IPS DF 6.9 (cell line): Measurements from ENCODE around the gene ITSN1.

Experiments
- DNase-seq: peaks from one replicate; pipeline ENCODE4 v3.0.0-alpha.2; 2013; ENCODE audit warnings: low read depth, low spot score
- H3K27ac ChIP-seq: one replicate; pipeline ENCODE4 v1.5.1; 2013; ENCODE audit warnings: low read length, control low read depth
- H3K27me3 ChIP-seq: 2 replicates; pipeline ENCODE4 v1.6.1; 2013; ENCODE audit warnings: mild to moderate bottlenecking, low read length; ENCODE audit not compliant: control insufficient read depth, insufficient read depth
- H3K36me3 ChIP-seq: 2 replicates; pipeline ENCODE4 v1.6.1; 2013; ENCODE audit warnings: low read length; ENCODE audit not compliant: control insufficient read depth, insufficient read depth
- H3K4me1 ChIP-seq: 2 replicates; pipeline ENCODE4 v1.6.1; 2013; ENCODE audit warnings: low read length; ENCODE audit not compliant: control insufficient read depth, insufficient read depth
- H3K4me3 ChIP-seq: 2 replicates; pipeline ENCODE4 v1.5.1; 2013; ENCODE audit warnings: mild to moderate bottlenecking, low read length
- H3K9me3 ChIP-seq: 2 replicates; pipeline ENCODE4 v1.6.1; 2013; ENCODE audit warnings: low read length, inconsistent platforms; ENCODE audit not compliant: control insufficient read depth, insufficient read depth
- WGBS: extraction: QIAGEN DNeasy Blood & Tissue Kit; methylation state at CpG from one replicate; pipeline ENCODE4 v1.1.7; 2013; ENCODE audit warnings: mixed read lengths, missing lambda C conversion rate; ENCODE audit not compliant: insufficient read length, insufficient coverage; 5-methylcytosine and 5-hydroxymethylcytosine counted together

ITSN1 gene

DNA sequence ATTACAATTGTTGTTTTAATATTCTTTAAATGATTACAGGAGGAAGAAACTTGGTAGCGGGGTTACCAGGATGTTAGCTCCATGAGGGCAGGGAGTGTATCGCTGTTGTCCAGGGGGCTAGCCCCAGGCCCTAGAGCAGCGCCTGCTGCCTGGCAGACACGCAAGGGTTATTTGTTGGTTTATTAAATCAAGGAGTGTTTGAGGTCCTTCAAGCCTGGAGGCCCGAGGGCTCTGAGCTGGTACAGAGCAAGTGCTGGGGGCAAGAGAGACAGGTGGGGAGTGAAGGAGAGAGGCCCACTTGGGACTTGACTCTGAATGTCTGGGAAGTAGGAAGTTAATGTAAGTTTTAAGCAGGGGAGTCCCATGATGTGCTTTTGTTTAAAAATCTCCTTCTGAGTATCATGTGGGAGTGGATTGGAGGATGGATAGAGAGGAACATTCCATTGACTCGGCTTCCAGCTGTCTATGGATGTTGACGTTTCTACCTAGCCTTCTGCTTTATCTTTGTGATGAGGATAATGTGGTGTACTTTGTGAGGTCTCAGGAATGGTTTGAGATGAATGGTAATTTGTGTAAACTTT, 8.7 kb downstream of the ITSN1 start:
- DNase-seq, result no peak
- WGBS, result no CpG with 5 or more reads among the region's 7 CpGs
- Histone ChIP-seq H3K27me3 (no peaks in the 10 kb centered on the region), H3K4me1 (peaks cover 2% of the 10 kb centered on the region), H3K27ac (no peak overlapping the region), H3K9me3 (no peaks in the 10 kb centered on the region), H3K4me3 (no peak overlapping the region), H3K36me3 (no peaks in the 10 kb centered on the region)

GRCh38 chr21:33651965-33652680, 9.8 kb downstream of the ITSN1 start:
- Histone ChIP-seq H3K4me3 (no peak overlapping the region), H3K9me3 (no peaks in the 10 kb centered on the region), H3K36me3 (no peaks in the 10 kb centered on the region), H3K4me1 (peaks cover 2% of the 10 kb centered on the region), H3K27me3 (no peaks in the 10 kb centered on the region), H3K27ac (no peak overlapping the region)
- no CpG with 5 or more reads among the region's 8 CpGs for WGBS
- no peak for DNase-seq

DNA sequence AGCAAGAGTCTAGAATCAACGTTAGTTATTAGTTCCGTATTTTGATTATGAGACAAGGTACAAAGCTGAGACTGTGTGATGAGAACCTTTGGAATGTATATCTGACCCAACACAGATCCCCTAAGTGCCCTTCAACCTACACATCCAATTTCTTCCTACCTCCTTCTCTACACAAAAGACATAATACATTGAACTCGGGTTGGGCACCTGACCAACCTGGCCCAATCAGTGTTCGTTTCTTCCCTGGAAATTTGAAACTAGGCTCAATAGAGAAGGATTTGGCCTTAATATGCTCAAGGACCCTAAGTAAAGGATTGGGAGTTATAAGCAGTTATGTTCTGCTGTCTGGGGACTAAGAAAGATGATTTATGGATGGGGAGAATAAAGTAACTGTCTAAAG, 12.1 kb downstream of the ITSN1 start:
- peaks cover 2% of the 10 kb centered on the region for H3K4me1 ChIP-seq
- H3K27me3 ChIP-seq, result no peaks in the 10 kb centered on the region
- no peaks in the 10 kb centered on the region for H3K9me3 ChIP-seq
- no peaks in the 10 kb centered on the region for H3K36me3 ChIP-seq
- H3K27ac ChIP-seq, result no peak overlapping the region
- no CpG with 5 or more reads among the region's 4 CpGs for WGBS
- no peak for DNase-seq
- H3K4me3 ChIP-seq, result no peak overlapping the region

GRCh38 chr21:33655588-33656221, 13.4 kb downstream of the ITSN1 start:
- WGBS, result no CpG with 5 or more reads among the region's 8 CpGs
- no peak for DNase-seq
- Histone ChIP-seq H3K9me3 (no peaks in the 10 kb centered on the region), H3K4me1 (no peaks in the 10 kb centered on the region; the same call in 1 of the 2 replicates), H3K4me3 (no peak overlapping the region), H3K27ac (no peak overlapping the region), H3K36me3 (no peaks in the 10 kb centered on the region), H3K27me3 (no peaks in the 10 kb centered on the region)

- H3K9me3 ChIP-seq, result no peaks in the 10 kb centered on the region
- H3K27ac ChIP-seq, result no peak overlapping the region
- H3K27me3 ChIP-seq, result no peaks in the 10 kb centered on the region
- H3K4me3 ChIP-seq, result no peak overlapping the region
- H3K36me3 ChIP-seq, result no peaks in the 10 kb centered on the region
- no CpG with 5 or more reads among the region's 8 CpGs for WGBS
- no peaks in the 10 kb centered on the region; the same call in 1 of the 2 replicates for H3K4me1 ChIP-seq
- DNase-seq, result no peak
Observed at GRCh38 chr21:33657124-33657820, 15.0 kb downstream of the ITSN1 start.

- H3K27me3 ChIP-seq, result no peaks in the 10 kb centered on the region
- H3K36me3 ChIP-seq, result no peaks in the 10 kb centered on the region
- H3K27ac ChIP-seq, result no peak overlapping the region
- WGBS, result no CpG with 5 or more reads among the region's 7 CpGs
- no peaks in the 10 kb centered on the region; the same call in 1 of the 2 replicates for H3K4me1 ChIP-seq
- no peak overlapping the region for H3K4me3 ChIP-seq
- DNase-seq, result no peak
- H3K9me3 ChIP-seq, result no peaks in the 10 kb centered on the region
Observed at GRCh38 chr21:33658919-33659567, 16.7 kb downstream of the ITSN1 start.

DNA sequence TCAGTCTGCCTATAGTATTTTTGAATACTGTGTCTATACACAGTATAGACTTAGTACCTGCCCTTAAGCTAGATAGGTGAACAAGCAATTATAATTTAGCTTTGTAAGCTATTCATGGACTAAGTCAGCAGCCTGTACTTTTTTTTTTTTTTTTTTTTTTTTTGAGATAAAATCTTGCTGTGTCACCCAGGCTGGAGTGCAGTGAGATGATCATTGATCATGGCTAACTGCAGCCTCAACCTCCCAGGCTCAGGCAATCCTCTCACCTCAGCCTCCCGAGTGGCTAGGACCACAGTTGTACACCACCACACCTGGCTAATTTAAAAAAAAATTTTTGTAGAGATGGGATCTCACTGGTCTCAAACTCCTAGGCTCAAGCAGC, 17.3 kb downstream of the ITSN1 start:
- no peaks in the 10 kb centered on the region for H3K27me3 ChIP-seq
- WGBS, result no CpG with 5 or more reads among the region's 1 CpG
- H3K36me3 ChIP-seq, result no peaks in the 10 kb centered on the region
- H3K4me3 ChIP-seq, result no peak overlapping the region
- no peak for DNase-seq
- H3K4me1 ChIP-seq, result no peaks in the 10 kb centered on the region; the same call in 1 of the 2 replicates
- H3K27ac ChIP-seq, result no peak overlapping the region
- H3K9me3 ChIP-seq, result no peaks in the 10 kb centered on the region

- WGBS, result no CpG with 5 or more reads among the region's 1 CpG
- Histone ChIP-seq H3K4me1 (no peaks in the 10 kb centered on the region), H3K27ac (no peak overlapping the region), H3K9me3 (no peaks in the 10 kb centered on the region), H3K4me3 (no peak overlapping the region), H3K36me3 (no peaks in the 10 kb centered on the region), H3K27me3 (no peaks in the 10 kb centered on the region)
- no peak for DNase-seq
Observed at GRCh38 chr21:33660406-33660805, 18.1 kb downstream of the ITSN1 start.

DNA sequence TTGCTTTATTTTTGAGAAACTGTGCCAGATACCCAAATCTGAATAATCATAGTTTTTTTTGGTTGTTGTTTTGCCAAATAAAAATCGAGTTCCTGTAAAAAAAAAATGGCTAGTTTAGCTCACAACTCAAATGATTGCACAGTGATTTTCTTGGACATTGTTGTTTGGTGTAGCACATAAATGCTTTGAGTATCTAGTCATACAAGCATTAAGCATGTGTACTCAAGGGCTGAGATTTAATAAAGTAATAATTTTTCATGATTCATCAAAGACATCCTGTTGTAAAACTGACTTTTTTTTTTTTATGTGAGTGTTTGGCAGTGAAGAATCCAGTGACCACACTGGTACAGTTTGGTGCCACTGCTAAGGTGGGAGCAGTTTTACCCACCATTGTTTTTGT, 18.8 kb downstream of the ITSN1 start:
- no peaks in the 10 kb centered on the region for H3K9me3 ChIP-seq
- H3K4me1 ChIP-seq, result no peaks in the 10 kb centered on the region
- no CpG with 5 or more reads among the region's 1 CpG for WGBS
- no peak overlapping the region for H3K27ac ChIP-seq
- no peaks in the 10 kb centered on the region for H3K36me3 ChIP-seq
- no peak for DNase-seq
- no peaks in the 10 kb centered on the region for H3K27me3 ChIP-seq
- H3K4me3 ChIP-seq, result no peak overlapping the region

DNA sequence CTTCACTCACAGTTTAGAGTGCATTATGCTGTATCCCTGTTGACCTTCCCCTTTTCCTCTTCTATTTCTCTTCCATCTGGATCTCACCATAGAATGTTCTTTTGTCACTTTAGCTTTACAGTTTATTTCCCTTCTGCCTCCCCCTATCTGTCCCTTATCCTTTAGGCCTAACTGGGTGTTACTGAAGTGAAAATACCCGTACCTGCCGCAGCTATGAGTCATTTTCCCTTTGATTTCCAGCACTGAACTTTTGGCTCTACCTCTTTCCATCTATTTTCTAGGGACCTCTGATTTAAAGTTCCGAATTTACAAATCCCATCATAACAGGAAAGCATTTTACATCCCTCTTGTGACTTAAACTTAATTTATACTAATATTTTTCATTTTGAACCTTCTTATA, 19.7 kb downstream of the ITSN1 start:
- no peak for DNase-seq
- Histone ChIP-seq H3K36me3 (no peaks in the 10 kb centered on the region), H3K4me3 (no peak overlapping the region), H3K27ac (no peak overlapping the region), H3K4me1 (no peaks in the 10 kb centered on the region), H3K9me3 (no peaks in the 10 kb centered on the region), H3K27me3 (no peaks in the 10 kb centered on the region)
- no CpG with 5 or more reads among the region's 3 CpGs for WGBS
